DOHH2 (cell line): ENCODE measurements around the gene APOBEC3B.

Experiments
- EZH2phosphoT487 ChIP-seq: fragments of 200-600 bp; sonication (generic); IDR thresholded peaks from 2 replicates; pipeline ENCODE4 v1.6.1; 2017; ENCODE audit warnings: borderline replicate concordance, mild to moderate bottlenecking, antibody characterized with exemption, low read length, moderate library complexity, mixed read lengths
- TF ChIP-seq, protein P1 (sequence below): fragments of 200-600 bp; sonication (generic); IDR thresholded peaks from one replicate; pipeline ENCODE4 v1.5.1; 2014; ENCODE audit warnings: antibody characterized with exemption, mild to moderate bottlenecking, low read depth, low read length; ENCODE audit not compliant: poor library complexity, severe bottlenecking

DNA sequence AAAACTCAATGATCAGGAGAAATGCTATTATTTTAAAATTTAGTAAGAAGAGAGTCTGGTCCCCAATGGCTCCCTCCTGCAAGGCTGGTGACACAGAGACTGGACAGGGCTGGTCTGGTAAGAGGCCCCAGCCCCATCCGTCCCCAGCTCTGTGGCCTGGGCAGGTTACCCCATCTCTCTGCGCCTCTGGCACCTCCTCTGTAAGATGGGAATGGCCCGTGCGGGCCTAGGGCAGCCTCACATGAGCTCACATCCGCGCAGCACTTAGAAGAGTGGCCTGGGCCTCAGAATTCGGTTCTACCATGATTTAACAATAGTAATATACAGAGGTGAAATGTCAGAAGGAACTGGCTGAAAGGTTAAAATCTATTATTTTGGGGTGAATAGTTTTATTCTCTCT, 59.8 kb downstream of the APOBEC3B start:
- TF ChIP-seq, protein P1, sequence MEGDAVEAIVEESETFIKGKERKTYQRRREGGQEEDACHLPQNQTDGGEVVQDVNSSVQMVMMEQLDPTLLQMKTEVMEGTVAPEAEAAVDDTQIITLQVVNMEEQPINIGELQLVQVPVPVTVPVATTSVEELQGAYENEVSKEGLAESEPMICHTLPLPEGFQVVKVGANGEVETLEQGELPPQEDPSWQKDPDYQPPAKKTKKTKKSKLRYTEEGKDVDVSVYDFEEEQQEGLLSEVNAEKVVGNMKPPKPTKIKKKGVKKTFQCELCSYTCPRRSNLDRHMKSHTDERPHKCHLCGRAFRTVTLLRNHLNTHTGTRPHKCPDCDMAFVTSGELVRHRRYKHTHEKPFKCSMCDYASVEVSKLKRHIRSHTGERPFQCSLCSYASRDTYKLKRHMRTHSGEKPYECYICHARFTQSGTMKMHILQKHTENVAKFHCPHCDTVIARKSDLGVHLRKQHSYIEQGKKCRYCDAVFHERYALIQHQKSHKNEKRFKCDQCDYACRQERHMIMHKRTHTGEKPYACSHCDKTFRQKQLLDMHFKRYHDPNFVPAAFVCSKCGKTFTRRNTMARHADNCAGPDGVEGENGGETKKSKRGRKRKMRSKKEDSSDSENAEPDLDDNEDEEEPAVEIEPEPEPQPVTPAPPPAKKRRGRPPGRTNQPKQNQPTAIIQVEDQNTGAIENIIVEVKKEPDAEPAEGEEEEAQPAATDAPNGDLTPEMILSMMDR, result no peak
- no peak for TF ChIP-seq EZH2phosphoT487
